Fibroblast of gingiva (primary cell): Measurements from ENCODE around the gene PNCK.
"Not testable (repeated sequence)": the region's sequence is repeated elsewhere in the genome, so short reads cannot be mapped to it uniquely, and the experiment has no call there.

ENCODE experiments used
- DNase-seq: peaks from one replicate; pipeline ENCODE4 v3.0.0-alpha.2; 2011; ENCODE audit warnings: low read depth

The PNCK gene

DNA sequence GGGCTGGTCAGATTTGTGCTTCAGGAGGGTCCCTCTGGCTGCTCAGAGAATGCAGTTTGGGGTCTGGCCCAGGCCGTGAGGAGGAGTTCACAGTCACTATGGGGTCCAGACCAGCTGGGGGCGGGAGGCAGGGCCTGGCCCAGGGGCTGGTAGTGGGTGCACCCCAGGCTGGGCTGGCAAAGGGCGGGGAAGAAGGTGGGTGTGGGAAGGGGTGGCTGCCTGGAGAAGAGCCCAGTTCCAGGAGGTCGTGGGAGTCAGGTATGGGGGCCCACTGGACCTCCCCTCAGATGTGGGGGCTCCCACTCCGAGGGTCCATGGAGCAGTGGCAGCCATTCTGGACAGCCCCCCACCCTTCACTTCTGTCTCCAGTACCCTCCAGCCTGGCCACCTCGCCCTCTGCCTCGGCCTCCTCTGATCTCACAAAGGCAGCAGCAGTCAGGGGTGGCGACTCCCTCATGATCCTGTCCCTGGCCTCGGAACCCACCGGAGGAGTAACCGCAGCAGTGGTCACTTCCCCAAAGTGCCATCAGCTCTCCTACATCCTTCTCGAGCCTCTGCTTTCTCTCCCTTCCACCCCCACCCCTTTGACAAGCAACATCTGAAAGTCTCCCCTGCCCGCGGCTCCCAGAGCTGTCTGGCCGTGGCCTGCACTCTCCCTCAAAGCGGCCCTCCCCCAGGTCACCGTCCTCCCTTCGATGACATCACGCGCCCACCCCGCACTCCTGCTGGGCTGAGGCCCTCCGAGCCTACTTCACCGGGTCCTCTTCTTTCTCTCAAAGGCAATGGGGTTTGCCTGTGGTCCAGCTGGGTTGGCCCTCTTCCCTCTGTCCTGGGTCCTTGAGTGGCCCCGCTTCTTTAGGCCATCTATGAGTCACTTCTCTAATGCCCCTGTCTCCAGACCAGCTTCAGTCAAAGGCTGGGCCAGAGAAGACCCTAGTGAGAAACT lies 12.4 kb upstream of the PNCK start:
- no peak for DNase-seq

- DNase-seq: no peak
Observed at GRCh38 chrX:153685156-153685536, 11.5 kb upstream of the PNCK start.

DNA sequence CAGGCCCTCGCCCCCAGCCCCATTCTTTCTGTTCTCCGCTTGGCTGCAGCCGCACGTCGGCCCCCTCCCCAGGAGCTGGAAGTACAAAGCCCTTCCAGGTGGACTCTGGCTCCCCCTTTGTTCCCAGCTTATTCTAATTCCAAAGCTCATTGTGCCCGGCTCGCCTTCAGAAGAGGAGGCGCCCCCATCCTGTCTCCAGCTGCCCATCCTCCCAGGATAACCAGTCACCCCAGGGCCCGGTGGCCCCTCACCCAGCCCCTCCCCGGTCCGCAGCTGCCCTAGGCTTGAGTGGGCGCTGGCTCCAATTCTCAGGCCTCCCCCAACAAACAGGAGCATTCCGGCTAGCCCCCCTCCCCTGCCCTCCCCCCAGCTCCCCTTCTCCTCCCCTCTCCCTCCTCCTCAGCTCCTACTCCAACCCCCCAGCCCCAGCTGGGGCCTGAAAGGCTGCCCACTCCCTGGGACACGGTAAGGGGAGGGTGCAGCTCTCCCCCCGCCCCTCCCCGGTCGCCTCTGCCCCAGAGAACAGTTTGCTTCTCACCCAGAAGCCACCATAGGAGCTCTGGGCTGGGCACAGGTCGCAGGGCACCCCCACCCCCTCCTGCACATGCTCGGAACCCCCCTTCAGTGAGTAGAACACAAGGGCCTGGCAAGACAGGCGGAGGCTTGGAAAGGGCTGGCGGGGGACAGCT lies 11.0 kb upstream of the PNCK start:
- DNase-seq: no peak

DNA sequence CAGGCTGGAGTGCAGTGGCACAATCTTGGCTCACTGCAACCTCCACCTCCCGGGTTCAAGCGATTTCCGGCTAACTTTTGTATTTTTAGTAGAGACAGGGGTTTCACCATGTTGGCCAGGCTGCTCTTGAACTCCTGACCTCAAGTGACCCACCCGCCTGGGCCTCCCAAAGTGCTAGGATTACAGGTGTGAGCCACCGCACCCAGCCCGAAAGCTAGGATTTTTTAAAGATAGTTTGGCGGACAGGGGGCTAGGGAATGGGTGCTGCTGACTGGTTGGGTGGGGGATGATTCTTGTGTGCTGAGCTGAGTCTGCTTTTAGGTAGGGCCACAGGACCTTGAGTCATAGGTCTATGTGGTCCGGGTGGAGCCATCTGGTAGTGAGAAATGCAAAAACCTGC lies 9.9 kb upstream of the PNCK start:
- DNase-seq: not testable (repeated sequence)

GRCh38 chrX:153681175-153681574 lies 7.6 kb upstream of the PNCK start:
- DNase-seq: no peak

GRCh38 chrX:153674219-153674851 lies 722 bp upstream of the PNCK start:
- no peak for DNase-seq

GRCh38 chrX:153672531-153673427 lies 834 bp downstream of the PNCK start:
- no peak for DNase-seq

DNA sequence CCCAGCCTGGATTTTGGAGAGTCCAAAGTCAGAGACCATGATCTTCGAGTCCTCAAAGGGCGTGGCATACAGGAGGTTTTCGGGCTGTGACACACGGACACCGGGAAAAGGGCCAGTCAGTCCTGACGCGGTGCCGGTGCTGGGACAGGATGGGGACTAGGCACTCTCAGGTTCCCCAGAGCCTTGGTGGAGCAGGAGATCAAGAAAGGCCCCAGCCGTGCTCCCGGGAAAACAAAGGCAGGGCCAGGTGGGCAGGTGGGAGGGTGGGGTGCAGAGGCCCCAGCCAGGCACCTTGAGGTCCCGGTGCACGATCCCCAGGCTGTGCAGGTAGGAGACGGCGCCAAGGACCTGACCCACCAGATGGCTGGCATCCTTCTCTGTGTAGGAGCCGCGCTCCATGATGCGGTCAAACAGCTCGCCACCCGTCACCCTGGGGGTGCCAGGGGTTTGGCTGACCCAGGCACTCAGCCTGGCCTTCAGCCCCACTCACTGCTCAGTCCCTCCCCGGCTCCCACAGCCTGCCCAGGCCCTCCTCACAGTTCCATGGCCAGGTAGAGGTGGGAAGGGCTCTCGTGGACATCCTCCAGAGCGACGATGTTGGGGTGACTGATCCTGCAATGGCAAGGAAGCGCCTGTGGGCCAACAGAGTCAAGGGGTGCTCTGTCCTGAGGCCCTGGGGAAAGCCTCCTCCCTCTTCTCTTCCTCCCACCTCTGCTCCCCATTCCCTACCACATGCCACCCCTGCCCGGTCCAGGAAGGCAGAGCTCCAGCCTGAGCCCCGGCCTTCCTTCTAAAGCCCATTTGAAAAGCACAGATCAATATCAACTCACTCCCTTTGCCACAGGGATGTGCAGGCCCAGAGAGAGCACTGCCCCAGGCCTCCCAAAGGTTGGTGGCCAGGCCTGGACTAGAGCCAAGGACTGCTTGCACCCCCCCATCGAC lies 1.8 kb downstream of the PNCK start:
- no peak for DNase-seq

DNA sequence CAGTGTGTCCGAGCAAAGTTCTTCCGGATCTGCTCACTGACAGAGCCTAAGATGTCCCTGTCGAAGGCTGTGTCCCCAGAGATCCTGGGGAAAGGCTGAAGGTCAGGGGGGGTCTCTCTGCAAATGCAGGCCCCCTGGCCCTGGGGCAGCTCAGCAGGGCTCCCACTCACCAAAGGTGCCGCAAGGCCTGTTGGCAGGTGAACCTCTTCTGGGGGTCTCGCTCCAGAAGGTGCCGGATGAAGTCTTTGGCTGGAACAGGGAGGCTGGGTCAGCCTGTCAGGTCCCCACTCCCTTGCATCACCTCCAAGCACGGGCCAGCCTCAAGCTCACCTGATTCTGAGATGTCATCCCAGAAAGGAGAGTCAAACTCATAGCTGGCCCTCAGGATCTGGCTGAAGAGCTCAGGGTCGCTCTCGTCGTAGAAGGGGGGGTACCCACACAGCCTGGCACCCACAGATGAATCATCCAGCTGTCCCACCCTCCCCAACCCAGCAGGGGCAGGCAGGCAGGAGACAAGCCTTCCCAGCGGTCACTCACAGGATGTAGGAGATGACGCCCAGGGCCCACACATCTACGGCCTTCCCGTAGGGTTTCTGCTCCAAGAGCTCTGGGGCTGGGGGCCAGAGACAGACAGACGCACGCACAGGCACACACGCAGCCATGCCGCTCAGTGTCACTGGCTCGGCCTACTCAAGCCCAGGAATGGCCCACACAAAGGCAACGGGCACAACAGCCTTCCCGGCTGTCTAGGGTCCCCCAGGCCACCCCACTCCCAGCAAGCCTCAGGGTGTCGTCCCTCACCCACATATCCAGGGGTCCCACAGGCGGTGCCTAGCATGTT lies 2.6 kb downstream of the PNCK start:
- DNase-seq: no peak

- DNase-seq: no peak
Observed at GRCh38 chrX:153669901-153670731, 3.5 kb downstream of the PNCK start.

- DNase-seq: no peak
Observed at GRCh38 chrX:153669174-153669890, 4.3 kb downstream of the PNCK start.

GRCh38 chrX:153668423-153669173 lies 5.0 kb downstream of the PNCK start:
- no peak for DNase-seq

DNA sequence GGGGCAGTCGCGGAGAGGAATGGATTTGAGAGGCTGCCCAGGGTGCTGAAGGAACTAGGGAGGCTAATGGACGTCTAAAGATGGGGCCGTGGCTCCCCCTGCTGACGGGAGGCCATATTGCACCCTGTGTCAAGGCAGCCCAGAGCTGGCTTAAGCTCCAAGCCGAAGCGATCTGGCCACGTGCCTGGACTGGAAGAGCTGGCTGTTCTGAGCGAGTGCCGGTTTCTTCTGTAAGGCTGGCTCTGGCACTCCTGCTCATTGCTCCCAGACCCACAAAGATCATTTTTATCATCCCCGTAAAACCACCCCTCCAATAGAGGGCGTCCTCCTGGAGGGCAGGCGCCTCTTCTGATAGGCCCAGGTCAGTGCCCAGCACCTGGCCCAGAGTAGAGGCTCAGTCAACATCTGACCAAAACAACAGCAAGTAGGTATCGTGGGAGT lies 5.6 kb downstream of the PNCK start:
- DNase-seq: peak; percentile 57

DNA sequence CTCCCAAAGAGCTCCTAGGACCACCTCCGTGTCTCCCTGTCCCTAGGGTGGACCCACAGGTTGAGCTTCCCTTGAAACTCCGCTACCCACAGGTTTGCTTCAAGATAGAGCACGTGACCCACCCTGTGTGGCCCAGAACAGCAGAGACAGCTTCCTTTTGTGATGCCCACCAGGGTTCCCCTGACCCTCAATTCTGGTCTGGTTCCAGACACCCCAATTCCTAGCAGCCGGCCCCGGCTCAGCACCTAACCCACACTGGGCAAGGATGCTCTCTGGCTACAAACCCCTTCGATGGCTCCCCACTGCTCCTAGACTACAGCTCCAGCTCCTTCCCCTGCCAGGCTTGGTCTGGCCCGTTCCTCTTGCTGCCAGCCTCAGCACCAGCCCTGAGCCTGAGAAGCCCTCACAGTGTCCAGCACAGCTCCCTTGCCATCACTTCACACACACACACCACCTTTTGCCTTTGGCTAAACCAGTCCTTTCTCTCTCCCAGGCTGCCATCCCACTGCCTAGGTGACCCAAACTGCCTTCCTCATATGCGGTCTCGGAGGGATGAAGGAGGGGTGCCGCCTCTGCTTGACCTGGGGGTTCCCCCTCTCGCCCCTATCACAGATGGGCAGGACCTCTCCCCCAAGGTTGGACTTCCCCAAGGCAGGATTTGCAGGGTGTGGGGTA lies 6.2 kb downstream of the PNCK start:
- no peak for DNase-seq

- DNase-seq: no peak
Observed at GRCh38 chrX:153665726-153666306, 7.8 kb downstream of the PNCK start.

GRCh38 chrX:153662266-153662665 lies 11.3 kb downstream of the PNCK start:
- no peak for DNase-seq
